HG02885 (cell line): ENCODE measurements around the gene CST9.
"Not testable (repeated sequence)": the region's sequence is repeated elsewhere in the genome, so short reads cannot be mapped to it uniquely, and the experiment has no call there.

Experiments used
- ATAC-seq: cut with Tn5 transposase; IDR thresholded peaks from one replicate; pipeline ENCODE4 v1.9.1; 2021; ENCODE audit warnings: mild to moderate bottlenecking; ENCODE audit not compliant: unreplicated experiment, poor library complexity

CST9 gene

DNA sequence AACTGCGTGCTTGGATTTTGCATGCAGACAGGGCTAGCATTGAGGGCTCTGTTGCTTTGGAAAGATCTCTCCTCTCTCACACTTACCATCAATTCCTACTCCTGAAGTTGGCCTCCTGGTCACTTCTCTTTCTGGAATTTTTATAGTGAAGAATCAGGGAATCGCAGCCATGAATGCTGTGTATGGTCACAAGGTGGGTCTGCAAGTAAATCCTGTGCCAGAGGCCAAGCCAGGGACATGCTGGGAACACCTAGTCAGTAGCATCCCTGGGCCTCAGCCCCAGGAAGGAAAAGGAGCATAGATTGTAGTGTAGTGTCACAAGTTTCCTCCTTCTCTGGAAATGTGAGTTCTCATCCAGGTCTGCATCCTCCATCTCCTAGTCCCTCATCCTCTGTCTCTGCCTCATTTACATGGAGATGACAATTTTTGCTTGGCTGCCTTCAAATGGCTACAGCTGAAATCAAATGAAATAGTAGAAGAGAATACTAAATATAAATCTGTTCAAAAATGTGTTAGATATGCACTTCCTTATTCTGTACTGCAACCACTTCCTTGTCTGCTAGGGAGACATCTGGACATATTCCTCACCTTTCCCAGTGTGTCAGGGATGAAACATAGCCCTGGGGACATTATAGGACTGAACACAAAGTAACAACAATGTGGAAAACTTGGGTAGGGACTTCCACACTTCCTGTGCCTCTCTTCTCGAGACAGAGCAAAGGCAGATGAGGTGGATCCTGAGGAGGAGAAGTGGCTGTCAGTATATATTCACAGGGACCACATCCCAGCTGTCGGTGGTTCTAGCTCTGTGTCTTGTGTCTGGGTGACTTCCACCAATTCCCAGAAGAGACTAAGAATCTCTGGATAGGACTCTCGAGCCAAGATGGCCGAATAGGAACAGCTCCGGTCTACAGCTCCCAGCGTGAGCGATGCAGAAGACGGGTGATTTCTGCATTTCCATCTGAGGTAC lies 17.0 kb downstream of the CST9 start:
- no peak for ATAC-seq

DNA sequence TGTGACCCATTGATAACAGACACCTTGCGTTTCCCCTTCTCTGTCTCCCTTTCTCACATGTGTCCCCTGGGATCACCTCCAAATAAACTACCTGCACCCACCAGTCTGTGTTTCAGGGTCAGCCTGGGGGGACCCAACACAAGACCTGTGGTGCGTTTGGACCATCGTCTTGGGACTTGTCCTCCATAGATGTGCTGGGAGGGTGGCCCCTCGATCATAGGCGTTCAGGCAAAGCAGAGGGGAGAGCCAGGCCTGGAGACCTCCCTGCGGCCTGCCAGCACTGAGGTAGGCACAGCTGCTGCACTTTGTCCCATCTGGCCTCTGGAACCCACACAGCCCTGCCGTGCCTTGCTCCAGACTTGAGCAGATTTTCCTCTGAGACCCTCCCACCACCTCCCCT lies 18.1 kb downstream of the CST9 start:
- ATAC-seq, result no peak

DNA sequence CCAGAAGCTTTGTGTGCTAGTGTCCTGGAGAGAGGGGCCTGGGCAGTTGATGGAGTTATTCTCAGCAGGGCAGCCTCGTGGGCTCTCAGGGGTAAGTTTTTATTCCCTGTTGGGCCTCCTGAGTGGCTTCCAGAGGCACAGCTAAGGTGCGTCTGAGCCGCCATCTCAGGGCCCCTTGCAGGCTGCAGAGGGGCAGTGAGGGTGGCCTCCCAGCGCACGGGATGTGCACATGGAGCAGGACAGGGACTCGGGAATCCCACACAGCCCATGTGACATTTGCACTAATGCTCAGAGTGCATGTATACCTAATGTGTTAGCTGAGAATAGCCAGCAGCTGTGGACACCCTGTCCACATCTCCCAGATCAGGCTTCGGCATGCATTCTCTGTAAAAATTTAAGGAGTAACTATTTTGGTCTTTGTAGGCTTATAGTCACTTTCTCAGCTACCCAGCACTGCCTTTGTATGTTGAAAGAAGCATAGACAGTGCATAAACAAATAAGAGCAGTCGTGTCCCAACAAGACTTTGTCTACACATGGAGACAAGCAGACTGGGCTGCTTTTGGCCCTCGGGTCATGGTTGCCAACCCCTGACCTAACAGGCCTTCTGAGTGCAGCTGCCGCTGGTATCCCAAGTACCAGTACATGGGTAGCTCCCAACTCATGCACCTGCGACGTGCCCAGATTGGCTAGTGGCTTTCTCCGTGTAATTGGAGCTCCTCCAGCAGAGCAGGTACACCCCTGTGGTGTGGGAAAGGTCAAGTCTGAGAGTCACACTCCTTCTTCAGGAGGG lies 18.8 kb downstream of the CST9 start:
- no peak for ATAC-seq

DNA sequence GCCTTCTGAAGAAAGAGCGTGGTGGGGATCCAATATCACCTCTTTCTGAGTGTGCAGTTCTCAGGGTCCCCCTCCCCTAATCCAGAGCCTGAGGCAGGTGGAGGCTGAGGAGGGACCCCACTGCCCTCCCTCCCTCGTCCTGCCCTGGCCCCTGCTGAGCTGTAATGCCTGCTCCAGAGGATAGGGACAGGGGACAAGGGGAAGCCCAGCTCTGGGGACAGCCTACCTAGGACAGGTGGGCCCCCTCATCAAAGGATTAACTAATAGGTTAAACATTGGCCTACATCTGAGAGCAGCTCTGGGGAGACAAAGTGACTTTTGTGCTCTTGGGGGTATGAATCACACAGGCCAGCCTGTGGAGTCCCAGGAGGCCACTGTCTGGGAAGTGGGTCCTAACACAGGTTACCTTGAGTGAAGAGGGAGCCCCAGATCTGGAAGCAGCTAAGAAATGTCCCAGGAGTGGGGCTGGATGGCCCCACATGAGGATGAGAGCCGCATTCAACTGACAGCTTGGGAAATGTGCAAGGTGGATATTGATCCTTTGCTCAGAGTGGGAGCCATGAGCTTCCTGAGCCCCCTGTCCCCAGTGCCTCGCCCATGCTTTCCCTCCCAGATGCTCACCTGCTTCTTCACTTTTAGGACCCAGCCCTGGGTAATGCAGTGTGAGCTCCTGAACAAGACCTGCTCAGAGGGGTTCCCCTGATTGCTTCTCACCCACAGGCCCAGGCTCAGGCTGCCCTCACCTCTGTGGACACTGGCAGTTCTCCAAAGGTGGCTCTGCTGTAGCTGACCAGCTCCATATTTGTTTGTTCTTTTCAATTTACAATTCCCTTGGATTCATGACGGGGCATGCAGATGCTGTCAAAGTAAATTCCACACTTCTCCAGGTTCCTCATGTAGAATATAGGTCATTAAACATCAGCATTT lies 19.6 kb downstream of the CST9 start:
- no peak for ATAC-seq

DNA sequence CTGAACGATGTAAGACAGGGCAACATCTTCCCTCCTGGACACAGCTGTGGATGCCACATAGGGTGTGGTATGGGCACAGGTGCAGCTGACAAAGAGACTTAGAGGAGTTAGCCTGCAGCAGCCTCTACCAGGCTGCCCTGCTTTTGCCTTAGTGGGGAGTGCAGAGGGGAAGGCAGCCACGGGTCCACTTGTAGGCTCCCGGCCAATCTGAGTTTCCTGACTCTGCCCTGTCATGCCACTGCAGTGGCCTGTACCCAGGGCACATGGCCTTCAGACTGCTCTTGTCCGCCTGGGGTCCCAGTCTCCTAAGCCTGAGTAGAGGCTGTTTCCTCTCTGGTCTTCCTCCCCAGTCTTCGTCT lies 20.3 kb downstream of the CST9 start:
- no peak for ATAC-seq

DNA sequence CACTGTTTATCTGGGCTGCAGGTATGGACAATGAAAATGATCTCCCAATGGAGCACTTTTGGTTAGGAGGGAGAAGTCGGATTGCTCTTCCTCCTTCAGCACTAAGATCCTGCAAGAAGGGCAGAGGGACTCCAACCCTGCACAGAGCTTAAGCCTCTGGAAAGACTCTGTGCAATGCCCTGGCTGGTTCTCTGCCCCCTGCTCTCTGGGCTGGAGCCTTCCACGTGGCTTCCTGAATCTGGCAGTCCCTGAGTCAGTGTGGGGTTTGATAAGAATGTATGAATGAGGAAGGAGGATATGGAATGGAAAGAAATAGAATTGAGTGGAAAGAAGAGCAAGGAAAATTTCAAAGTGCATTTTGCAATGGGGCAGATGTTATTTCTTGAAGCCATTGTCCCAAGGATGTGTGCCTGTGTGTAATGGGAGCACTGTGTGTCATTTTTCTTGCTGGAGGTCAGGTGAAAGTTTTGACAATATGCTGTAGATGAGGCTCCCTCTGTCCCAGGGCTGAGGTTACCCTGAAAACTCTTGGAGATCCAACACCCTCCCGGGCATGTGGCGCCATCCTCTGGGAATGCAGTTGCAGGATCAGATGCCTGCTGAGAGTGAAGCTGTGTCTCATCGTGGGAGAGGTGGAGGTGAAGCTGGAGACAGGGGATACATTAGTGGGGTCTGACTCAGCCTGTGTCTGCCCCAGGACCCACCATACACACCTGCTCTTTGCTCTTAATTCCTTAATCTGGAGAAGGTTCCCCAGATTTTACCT lies 21.1 kb downstream of the CST9 start:
- ATAC-seq, result no peak

DNA sequence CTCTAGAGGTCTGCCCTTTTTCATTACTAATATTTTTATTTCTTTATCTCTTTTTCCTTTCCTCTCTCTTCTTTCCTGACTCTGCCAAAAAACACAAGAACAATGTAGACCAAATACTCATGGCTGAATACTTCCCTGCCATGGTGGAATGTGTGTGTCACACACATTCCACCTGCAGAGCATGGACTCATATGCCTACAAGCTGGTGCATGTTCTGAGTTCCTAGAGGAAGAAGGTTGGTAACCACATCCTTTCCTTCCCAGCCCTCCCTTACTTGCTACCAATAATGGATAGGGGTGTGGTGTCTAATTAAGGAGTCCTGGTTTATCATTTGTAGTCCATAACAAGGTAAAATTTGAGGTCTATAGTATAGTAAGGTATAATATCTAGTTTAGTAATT lies 22.2 kb downstream of the CST9 start:
- no peak for ATAC-seq

DNA sequence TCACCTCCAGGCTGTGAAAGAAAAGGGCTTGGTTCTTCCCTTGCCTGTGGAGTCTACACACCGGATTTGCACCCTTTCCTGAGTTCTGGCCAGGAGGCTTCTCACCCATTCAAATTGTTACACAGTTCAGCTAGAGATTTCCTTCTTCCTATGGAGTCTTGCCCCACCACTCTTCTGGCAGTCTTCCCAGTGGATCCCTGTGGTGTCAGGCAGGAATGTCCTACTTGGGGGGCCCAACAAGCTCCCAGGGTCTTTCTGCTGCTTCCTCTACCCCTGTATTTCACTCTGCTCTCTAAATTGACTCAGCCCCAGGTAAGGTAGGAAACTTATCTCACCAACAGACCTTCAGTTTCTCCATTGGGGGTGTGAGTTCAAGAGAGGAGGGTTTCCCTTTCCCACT lies 23.4 kb downstream of the CST9 start:
- no peak for ATAC-seq

DNA sequence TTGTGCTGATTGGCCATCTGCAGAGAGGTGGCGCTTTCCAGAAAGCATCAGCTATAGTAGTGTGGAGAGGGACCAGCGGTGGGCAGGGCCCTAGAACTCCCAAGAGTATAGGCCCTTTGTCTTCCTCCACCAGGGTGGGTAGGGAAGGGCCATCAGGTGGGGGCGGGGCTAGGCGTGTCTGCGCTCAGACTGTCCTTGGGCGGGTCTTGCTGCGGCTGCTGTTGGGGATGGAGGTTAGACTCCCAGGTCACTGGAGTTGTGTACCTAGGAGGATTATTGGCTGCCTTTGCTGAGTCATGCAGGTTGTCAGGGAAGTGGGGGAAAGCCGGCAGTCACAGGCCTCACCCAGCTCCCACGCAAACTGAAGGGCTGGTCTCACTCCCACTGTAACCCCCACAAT lies 23.9 kb downstream of the CST9 start:
- not testable (repeated sequence) for ATAC-seq

DNA sequence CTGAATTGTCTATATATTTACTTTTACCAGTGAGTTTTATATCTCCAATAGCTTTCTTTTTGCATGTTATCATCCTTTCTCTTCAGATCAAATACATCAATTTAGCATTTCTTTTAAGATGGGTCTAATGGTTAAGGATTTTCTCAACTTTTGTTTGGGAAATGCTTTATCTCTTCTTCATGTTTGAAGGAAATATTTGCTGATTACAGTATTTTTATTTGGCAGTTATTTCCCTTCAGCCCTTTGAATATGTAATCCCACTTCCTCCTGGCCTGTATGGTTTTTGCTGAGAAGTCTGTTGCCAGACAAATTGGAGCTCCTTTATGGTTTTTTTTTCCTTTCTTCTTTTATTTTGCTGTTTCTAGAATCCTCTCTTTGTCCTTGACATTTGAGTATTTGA lies 30.7 kb downstream of the CST9 start:
- no peak for ATAC-seq

DNA sequence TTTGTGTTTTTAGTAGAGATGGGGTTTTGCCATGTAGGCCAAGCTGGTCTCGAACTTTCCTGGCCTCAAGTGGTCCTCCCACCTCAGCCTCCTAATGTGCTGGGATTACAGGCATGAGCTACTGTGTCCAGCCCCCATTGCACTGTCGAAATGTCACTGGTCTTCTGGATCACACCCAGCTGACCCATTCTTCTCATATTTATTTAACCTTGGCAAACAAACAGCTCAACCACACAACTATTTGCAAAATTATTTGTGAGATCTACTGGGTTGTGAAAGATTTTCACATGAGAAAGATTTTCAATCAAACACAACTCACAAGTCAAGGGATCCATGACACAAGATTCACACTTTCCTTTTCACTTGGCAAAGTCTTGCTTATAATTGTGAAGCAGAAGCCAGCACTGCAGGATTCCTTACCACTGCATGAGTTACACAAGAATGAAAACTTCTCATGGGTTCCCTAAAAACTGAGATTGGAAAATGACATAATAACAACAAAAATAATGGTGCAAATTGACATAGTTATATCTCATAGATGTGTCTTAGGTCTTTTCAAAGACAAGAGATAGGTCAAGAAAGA lies 35.4 kb downstream of the CST9 start:
- no peak for ATAC-seq

DNA sequence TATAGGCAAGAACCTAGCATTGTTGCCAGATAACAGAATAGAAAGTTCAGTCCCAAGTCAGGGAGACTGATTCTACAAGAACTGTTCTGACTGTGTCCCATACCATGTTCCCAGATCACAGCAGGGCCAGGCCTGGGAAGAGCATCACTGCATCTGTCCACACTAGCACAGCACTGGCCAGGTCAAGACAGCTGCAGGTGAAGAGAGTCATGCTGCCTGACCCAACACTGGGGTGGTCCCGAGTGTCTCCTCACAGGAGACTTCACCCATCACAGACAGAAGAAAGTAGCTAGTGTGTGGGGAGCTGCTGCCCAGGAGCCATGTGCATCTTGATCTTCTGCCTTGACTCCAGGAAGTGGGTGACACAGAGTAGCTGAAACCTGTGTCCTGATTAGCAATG lies 36.1 kb downstream of the CST9 start:
- no peak for ATAC-seq

DNA sequence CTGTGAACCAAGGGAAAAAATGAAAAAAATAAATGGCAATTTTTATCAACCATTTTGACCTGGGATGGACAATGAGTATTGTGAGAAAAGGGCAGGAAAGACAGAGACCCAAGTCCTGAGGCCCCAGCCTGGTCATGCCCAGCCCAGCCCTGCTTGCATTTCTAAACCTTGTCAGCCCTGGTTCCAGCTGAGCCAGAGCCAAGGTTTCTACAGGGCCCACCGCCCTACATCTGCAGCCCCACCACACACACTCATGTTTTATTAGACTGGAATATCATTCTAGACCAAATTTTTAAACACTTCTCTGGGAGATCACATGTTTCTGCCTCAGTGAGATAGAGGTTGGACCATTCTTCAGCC lies 36.8 kb downstream of the CST9 start:
- ATAC-seq, result no peak

DNA sequence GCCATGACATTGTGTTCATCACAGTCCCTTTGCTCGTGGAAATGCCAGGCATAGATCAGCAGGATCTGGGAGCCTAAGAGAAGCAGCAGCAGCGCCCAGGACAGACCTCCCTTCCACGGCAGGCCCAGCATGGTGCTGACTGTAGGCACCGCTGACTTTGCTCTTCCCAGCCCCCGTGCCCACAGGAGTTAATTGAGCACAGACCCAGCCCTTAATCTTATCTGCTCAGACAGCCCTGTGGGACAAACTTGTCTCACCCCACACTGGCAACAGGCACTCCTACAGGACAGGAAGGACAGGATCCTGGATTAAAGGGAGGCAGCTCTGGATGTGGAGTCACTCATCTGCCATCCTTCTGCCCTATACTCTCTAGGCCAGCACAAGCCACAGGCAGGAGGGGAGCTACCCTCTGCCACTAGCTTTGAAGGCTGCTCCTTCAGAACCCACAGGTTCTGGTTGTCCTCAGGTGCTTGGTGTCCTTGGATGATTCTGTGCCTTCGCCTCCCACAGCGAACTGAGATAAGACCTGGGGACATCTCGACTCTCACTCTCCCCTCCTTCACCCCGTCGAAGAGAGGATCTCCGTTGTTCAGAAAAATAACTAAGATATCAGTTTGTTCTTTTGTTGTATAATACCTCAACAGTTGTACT lies 37.3 kb downstream of the CST9 start, which contains the start of gene CST9L:
CST9L (minus strand) TSS at position 165 of the 651 bp plus-strand sequence; CDS start at position 131, 34 bp downstream.
- no peak for ATAC-seq

DNA sequence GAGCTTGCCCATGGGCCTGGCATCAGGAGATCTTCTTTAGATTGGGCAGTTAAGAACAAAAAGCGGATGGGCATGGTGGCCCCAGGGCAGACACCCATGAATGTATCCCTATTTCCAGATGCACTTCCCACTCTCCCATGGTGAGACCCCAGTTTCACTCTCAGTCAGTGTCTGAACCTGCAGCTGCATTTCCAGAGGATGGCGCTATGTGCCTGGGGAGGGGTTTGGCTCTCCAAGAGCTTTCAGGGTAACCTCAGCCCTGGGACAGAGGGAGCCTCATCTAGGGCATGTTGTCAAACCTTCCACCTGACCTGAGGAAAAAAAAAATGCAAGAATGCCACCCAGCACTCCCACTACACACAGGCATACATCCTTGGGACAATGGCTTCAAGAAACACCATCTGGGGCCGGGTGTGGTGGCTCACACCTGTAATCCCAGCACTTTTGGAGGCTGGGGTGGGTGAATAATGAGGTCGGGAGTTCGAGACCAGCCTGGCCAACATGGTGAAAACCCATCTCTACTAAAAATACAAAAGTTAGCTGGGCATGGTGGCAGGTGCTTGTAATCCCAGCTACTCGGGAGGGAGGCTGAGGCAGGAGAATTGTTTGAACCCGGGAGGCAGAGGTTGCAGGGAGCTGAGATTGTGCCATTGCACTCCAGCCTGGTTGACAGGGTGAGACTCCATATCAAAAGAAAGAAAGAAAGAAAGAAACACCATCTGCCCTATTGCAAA lies 39.4 kb downstream of the CST9 start:
- no peak for ATAC-seq

DNA sequence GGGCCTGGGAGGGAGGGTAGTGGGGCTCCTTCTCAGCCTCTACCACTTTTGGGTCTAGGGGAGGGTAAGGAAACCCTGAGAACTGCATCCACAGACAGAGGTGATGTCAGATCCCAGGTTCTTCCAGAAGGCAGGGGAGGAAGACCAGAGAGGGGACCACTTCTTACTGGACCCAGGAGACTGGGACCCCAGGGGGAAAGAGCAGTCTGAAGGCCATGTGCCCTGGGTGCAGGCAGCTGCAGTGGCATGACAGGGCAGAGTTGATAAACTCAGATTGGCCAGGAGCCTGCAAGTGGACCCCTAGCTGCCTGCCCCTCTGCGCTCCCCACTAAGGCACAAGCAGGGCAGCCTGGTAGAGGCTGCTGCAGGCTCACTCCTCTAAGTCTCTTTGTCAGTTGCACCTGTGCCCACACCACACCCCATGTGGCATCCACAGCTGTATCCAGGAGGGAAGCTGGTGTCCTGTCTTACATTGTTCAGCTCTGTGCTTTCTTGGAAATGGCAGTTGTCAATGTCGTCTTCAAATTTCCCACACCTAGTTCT lies 40.1 kb downstream of the CST9 start:
- no peak for ATAC-seq

DNA sequence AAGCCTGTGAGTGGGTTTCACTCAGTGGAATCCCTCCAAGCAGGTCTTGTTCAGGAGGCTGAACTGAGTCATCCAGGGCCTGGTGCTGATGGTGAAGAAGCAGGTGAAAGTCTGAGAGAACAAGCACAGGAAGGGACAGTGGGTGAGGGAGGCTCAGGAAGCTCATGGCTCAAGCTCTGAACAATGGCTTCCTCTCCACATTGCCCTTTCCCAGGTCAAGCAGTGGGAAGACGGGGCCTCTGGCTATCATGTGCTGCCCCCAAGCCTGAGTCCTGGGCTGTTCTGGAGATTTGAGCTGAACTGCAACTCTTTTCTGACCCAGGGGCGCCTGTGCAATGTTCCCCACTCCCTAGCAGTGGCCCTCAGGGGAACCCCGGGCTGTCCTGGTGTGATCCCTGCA lies 40.8 kb downstream of the CST9 start:
- ATAC-seq, result no peak
